Epidermal melanocyte (primary cell): ENCODE results near the gene FLNC.

Experiments
- DNase-seq: peaks from one replicate; pipeline ENCODE4 v3.0.0; 2011; ENCODE audit warnings: low spot score; ENCODE audit not compliant: insufficient read length

The FLNC gene

GRCh38 chr7:128891110-128891941 is 61.1 kb downstream of the FLNC start:
- DNase-seq: peak; percentile 12

GRCh38 chr7:128891942-128892269 is 61.7 kb downstream of the FLNC start:
- DNase-seq: no peak

GRCh38 chr7:128892521-128893250 is 62.5 kb downstream of the FLNC start:
- DNase-seq: peak; percentile 3

GRCh38 chr7:128893251-128894100 is 63.3 kb downstream of the FLNC start:
- peak; percentile 4 for DNase-seq

- peak; percentile 13 for DNase-seq
Observed at GRCh38 chr7:128894101-128894440, 63.9 kb downstream of the FLNC start.

GRCh38 chr7:128895320-128895719 is 65.1 kb downstream of the FLNC start:
- no peak for DNase-seq

GRCh38 chr7:128899392-128899791 is 69.2 kb downstream of the FLNC start:
- DNase-seq: no peak

- peak; percentile 0 for DNase-seq
Observed at GRCh38 chr7:128900237-128900636, 70.0 kb downstream of the FLNC start.

- peak; percentile 8 for DNase-seq
Observed at GRCh38 chr7:128902761-128903585, 72.8 kb downstream of the FLNC start.

- DNase-seq: peak; percentile 1
Observed at GRCh38 chr7:128903621-128904361, 73.6 kb downstream of the FLNC start.

GRCh38 chr7:128904381-128905197 is 74.4 kb downstream of the FLNC start:
- peak; percentile 52 for DNase-seq

- DNase-seq: no peak
Observed at GRCh38 chr7:128906001-128906765, 76.0 kb downstream of the FLNC start.

- no peak for DNase-seq
Observed at GRCh38 chr7:128906766-128907559, 76.8 kb downstream of the FLNC start.
